A549 (cell line): ENCODE measurements around the gene SLF2. TPM values are rescaled to one million over a fixed set of nuclear protein-coding genes. Genes with fewer than 3 reads are reported as not detected.

Source experiments
- ATAC-seq, 2 experiments: fragments of 200-7000 bp in 1 of 2; fragments of >200 bp in 1 of 2; cut with Nextera tagmentation in 1 of 2; cut with Tn5 transposase in 1 of 2; 3 replicates each; pipeline versions ENCODE4 v1.8.0 to v1.9.1; 2018 to 2020; ENCODE audit warnings: mild to moderate bottlenecking in 1 of 2, moderate library complexity in 1 of 2
- CTCF ChIA-PET: fragments of 300-600 bp; sonication (Branson Sonifier 250); formaldehyde crosslinking; extraction: SDS; loops from one replicate; lab custom pipeline; 2021; ENCODE audit warnings: antibody characterized with exemption, inconsistent platforms; lab: Yijun Ruan, JAX
- POLR2A ChIA-PET: fragments of 350-600 bp; formaldehyde crosslinking; extraction: SDS; loops from one replicate; lab custom pipeline; 2021; ENCODE audit warnings: antibody characterized with exemption, inconsistent platforms; lab: Yijun Ruan, JAX
- DNase-seq, 2 experiments: peaks; one replicate each; pipeline versions ENCODE4 v3.0.0 to v3.0.0-alpha.2; 2011 to 2016; ENCODE audit warnings: low read depth in 1 of 2, low spot score in 1 of 2
- FAIRE-seq: peaks from 2 replicates; lab custom pipeline; 2011; peaks lifted over from hg19 to GRCh38; lab: Jason Lieb, UNC
- H3K27ac ChIP-seq, 2 experiments: fragments of >200 bp; sonication (Bioruptor Twin); formaldehyde crosslinking; 3 replicates each; pipeline ENCODE4 v1.5.1; 2016 to 2017
- H3K4me1 ChIP-seq: fragments of >200 bp; sonication (Bioruptor Twin); formaldehyde crosslinking; 3 replicates; pipeline ENCODE4 v1.6.1; 2016
- H3K4me2 ChIP-seq: fragments of >200 bp; sonication (Bioruptor Twin); formaldehyde crosslinking; 3 replicates; pipeline ENCODE4 v1.6.1; 2016
- H3K4me3 ChIP-seq: fragments of >200 bp; sonication (Bioruptor Twin); formaldehyde crosslinking; 3 replicates; pipeline ENCODE4 v1.5.1; 2016
- H3K9me3 ChIP-seq: fragments of >200 bp; sonication (Bioruptor Twin); formaldehyde crosslinking; 3 replicates; pipeline ENCODE4 v1.6.1; 2016
- BHLHE40 ChIP-seq: IDR thresholded peaks from 2 replicates; pipeline ENCODE4 v1.6.1; 2012; ENCODE audit warnings: low read depth, low read length, inconsistent platforms
- CBX8 ChIP-seq: fragments of 200-600 bp; sonication (generic); IDR thresholded peaks from 2 replicates; pipeline ENCODE4 v1.6.1; 2016
- CEBPB ChIP-seq, 2 experiments: fragments of >200 bp in 1 of 2; sonication (Bioruptor Twin) in 1 of 2; formaldehyde crosslinking in 1 of 2; IDR thresholded peaks; 2 replicates each; pipeline ENCODE4 v1.6.1; 2012 to 2016
- CHD2 ChIP-seq: fragments of 150-350 bp; IDR thresholded peaks from 2 replicates; pipeline ENCODE4 v1.6.1; 2014; ENCODE audit warnings: low read length; ENCODE audit not compliant: partially characterized antibody
- CHD4 ChIP-seq: fragments of 200-600 bp; sonication (generic); IDR thresholded peaks from 2 replicates; pipeline ENCODE4 v1.6.1; 2016; ENCODE audit warnings: antibody characterized with exemption, mild to moderate bottlenecking, borderline replicate concordance
- EHMT2 ChIP-seq: fragments of 200-600 bp; sonication (generic); IDR thresholded peaks from 2 replicates; pipeline ENCODE4 v1.6.1; 2016; ENCODE audit warnings: antibody characterized with exemption, low read depth, mild to moderate bottlenecking, moderate library complexity
- FOSL2 ChIP-seq, 2 experiments: fragments of 450-650 bp in 1 of 2; fragments of >200 bp in 1 of 2; sonication (Bioruptor Twin) in 1 of 2; formaldehyde crosslinking; IDR thresholded peaks; 2 replicates each; pipeline versions ENCODE4 v1.5.0 to v1.6.1; 2016 to 2020; ENCODE audit warnings: mild to moderate bottlenecking in 1 of 2, moderate library complexity in 1 of 2
- HDAC2 ChIP-seq: fragments of 200-600 bp; sonication (generic); IDR thresholded peaks from 2 replicates; pipeline ENCODE4 v1.6.1; 2016
- HEYL ChIP-seq: fragments of 250-450 bp; sonication (Bioruptor Pico); IDR thresholded peaks from 2 replicates; pipeline ENCODE4 v1.8.0; 2021; ENCODE audit warnings: mild to moderate bottlenecking, moderate library complexity
- HOXB5 ChIP-seq: fragments of 250-450 bp; sonication (Bioruptor Pico); IDR thresholded peaks from 2 replicates; pipeline ENCODE4 v1.5.0; 2020; ENCODE audit warnings: mild to moderate bottlenecking, moderate library complexity
- JUN ChIP-seq, 2 experiments: fragments of >200 bp; sonication (Bioruptor Twin); formaldehyde crosslinking; IDR thresholded peaks; 2 replicates in 1 of 2; 3 replicates in 1 of 2; pipeline ENCODE4 v1.6.1; 2016 to 2017
- KDM5A ChIP-seq: fragments of 200-600 bp; sonication (generic); IDR thresholded peaks from 2 replicates; pipeline ENCODE4 v1.6.1; 2016; ENCODE audit warnings: antibody characterized with exemption, mild to moderate bottlenecking
- MAFK ChIP-seq: fragments of 450-650 bp; IDR thresholded peaks from 2 replicates; pipeline ENCODE4 v1.6.1; 2014; ENCODE audit not compliant: partially characterized antibody
- MYC ChIP-seq: IDR thresholded peaks from 2 replicates; pipeline ENCODE4 v1.6.1; 2012; ENCODE audit warnings: mild to moderate bottlenecking, inconsistent platforms, low read length, improper control_type of control experiment, borderline replicate concordance
- NFE2L2 ChIP-seq: fragments of 150-350 bp; conservative IDR thresholded peaks from 2 replicates; pipeline ENCODE4 v1.6.1; 2014; ENCODE audit warnings: low read length
- PHF8 ChIP-seq: fragments of 200-600 bp; sonication (generic); IDR thresholded peaks from 2 replicates; pipeline ENCODE4 v1.6.1; 2016; ENCODE audit warnings: low read depth, mild to moderate bottlenecking, antibody characterized with exemption, moderate library complexity, borderline replicate concordance
- RARB ChIP-seq: fragments of 250-450 bp; sonication (Bioruptor Pico); IDR thresholded peaks from 2 replicates; pipeline ENCODE4 v1.8.0; 2021; ENCODE audit warnings: mild to moderate bottlenecking, moderate library complexity
- RCOR1 ChIP-seq: fragments of 150-350 bp; IDR thresholded peaks from 2 replicates; pipeline ENCODE4 v1.6.1; 2014; ENCODE audit warnings: antibody characterized with exemption, low read length, low read depth
- TFCP2L1 ChIP-seq: fragments of 250-450 bp; sonication (Bioruptor Pico); IDR thresholded peaks from 2 replicates; pipeline ENCODE4 v1.5.0; 2021; ENCODE audit warnings: mild to moderate bottlenecking
- ZC3H11A ChIP-seq: fragments of 450-650 bp; IDR thresholded peaks from 2 replicates; pipeline ENCODE4 v1.6.1; 2014; ENCODE audit warnings: antibody characterized with exemption, mild to moderate bottlenecking
- ZFP36 ChIP-seq: fragments of 450-650 bp; IDR thresholded peaks from 2 replicates; pipeline ENCODE4 v1.6.1; 2014; ENCODE audit warnings: borderline replicate concordance; ENCODE audit not compliant: partially characterized antibody
- ZSCAN20 ChIP-seq: fragments of 250-450 bp; sonication (Bioruptor Pico); IDR thresholded peaks from 2 replicates; pipeline ENCODE4 v1.8.0; 2022; ENCODE audit warnings: mild to moderate bottlenecking, moderate library complexity
- WGBS: methylation state at CpG from one replicate; pipeline ENCODE4 v1.1.6; 2017; ENCODE audit errors: missing lambda C conversion rate; 5-methylcytosine and 5-hydroxymethylcytosine counted together
- polyA plus RNA-seq, 4 experiments: library from polyadenylated mRNA; depleted of rRNA in 3 of 4; stranded (reverse); fragments of >200 nt; fragmentation: RNase III in 1 of 4; extraction: RNeasy Plus Mini Kit Qiagen cat#74134 plus additional on column Dnase treatment in 1 of 4; gene quantifications; 2 replicates in 3 of 4; 3 replicates in 1 of 4; pipeline ENCODE4 v1.2.3, GENCODE V29; 2011 to 2017
- TF ChIP-seq, protein P1 (sequence below): IDR thresholded peaks from 2 replicates; pipeline ENCODE4 v1.6.1; 2012
- TF ChIP-seq, protein P2 (sequence below): fragments of 200-600 bp; sonication (generic); IDR thresholded peaks from 2 replicates; pipeline ENCODE4 v1.6.1; 2016; ENCODE audit warnings: antibody characterized with exemption, mild to moderate bottlenecking, moderate library complexity
- TF ChIP-seq, protein P3 (sequence below): fragments of 450-650 bp; IDR thresholded peaks from 2 replicates; pipeline ENCODE4 v1.6.1; 2014; ENCODE audit warnings: antibody characterized with exemption

The SLF2 gene
- polyA plus RNA-seq, 2 of the 4 experiments (the other 2 are of a cell fraction): 13.0 to 16.6 TPM

DNA sequence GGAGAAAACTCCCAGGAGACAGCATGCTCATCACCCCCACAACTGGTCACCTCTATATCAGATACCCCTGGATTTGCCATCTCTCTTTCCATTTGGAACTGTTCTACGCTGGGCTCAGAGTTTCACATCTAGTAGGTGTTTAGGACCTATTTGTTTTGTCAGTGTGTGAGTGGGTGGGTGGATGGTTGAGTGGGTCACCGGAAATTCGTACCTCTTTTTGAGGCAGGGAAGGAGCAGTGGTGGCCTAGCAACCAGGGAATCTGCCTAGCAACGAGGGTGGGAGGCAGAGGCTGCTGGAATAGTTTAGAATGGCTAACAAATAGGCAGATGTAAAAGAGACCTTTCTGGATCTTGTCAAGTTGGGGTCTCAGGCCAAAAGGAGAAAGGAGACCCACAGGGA lies 23.2 kb upstream of the SLF2 start:
- peaks cover 19% of the 10 kb centered on the region for H3K4me1 ChIP-seq
- peak overlapping the region; percentile 70 to 85; a peak in 4 of 6 replicates for H3K27ac ChIP-seq
- no peaks in the 10 kb centered on the region for H3K9me3 ChIP-seq
- H3K4me2 ChIP-seq: no peak overlapping the region
- TF ChIP-seq, protein P1, sequence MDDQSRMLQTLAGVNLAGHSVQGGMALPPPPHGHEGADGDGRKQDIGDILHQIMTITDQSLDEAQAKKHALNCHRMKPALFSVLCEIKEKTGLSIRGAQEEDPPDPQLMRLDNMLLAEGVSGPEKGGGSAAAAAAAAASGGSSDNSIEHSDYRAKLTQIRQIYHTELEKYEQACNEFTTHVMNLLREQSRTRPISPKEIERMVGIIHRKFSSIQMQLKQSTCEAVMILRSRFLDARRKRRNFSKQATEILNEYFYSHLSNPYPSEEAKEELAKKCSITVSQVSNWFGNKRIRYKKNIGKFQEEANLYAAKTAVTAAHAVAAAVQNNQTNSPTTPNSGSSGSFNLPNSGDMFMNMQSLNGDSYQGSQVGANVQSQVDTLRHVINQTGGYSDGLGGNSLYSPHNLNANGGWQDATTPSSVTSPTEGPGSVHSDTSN: no peak
- TF ChIP-seq CBX8 (no peak), CEBPB (IDR thresholded peaks at IDR 0.05) (no peak), KDM5A (no peak), HDAC2 (no peak), NFE2L2 (no peak), BHLHE40 (no peak), ZFP36 (no peak), RARB (no peak), HOXB5 (no peak), PHF8 (no peak), HEYL (no peak), ZC3H11A (no peak), MAFK (no peak), EHMT2 (no peak), CHD4 (no peak), ZSCAN20 (no peak), RCOR1 (no peak)
- TF ChIP-seq, protein P2, sequence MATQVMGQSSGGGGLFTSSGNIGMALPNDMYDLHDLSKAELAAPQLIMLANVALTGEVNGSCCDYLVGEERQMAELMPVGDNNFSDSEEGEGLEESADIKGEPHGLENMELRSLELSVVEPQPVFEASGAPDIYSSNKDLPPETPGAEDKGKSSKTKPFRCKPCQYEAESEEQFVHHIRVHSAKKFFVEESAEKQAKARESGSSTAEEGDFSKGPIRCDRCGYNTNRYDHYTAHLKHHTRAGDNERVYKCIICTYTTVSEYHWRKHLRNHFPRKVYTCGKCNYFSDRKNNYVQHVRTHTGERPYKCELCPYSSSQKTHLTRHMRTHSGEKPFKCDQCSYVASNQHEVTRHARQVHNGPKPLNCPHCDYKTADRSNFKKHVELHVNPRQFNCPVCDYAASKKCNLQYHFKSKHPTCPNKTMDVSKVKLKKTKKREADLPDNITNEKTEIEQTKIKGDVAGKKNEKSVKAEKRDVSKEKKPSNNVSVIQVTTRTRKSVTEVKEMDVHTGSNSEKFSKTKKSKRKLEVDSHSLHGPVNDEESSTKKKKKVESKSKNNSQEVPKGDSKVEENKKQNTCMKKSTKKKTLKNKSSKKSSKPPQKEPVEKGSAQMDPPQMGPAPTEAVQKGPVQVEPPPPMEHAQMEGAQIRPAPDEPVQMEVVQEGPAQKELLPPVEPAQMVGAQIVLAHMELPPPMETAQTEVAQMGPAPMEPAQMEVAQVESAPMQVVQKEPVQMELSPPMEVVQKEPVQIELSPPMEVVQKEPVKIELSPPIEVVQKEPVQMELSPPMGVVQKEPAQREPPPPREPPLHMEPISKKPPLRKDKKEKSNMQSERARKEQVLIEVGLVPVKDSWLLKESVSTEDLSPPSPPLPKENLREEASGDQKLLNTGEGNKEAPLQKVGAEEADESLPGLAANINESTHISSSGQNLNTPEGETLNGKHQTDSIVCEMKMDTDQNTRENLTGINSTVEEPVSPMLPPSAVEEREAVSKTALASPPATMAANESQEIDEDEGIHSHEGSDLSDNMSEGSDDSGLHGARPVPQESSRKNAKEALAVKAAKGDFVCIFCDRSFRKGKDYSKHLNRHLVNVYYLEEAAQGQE: no peak
- no peak overlapping the region for H3K4me3 ChIP-seq
- CTCF ChIA-PET: interaction anchor here (1.2 to 4.8 kb wide), 4 partner anchors 11 to 354 kb away, joined by 4 to 48 read pairs (median 8); partner anchors contain the start of gene HIF1AN
- POLR2A ChIA-PET: no interaction called here
- DNase-seq: no peak
- ATAC-seq: no peak
- no peak for FAIRE-seq
- 69% methylated on average over 4 of the region's 4 CpGs for WGBS

DNA sequence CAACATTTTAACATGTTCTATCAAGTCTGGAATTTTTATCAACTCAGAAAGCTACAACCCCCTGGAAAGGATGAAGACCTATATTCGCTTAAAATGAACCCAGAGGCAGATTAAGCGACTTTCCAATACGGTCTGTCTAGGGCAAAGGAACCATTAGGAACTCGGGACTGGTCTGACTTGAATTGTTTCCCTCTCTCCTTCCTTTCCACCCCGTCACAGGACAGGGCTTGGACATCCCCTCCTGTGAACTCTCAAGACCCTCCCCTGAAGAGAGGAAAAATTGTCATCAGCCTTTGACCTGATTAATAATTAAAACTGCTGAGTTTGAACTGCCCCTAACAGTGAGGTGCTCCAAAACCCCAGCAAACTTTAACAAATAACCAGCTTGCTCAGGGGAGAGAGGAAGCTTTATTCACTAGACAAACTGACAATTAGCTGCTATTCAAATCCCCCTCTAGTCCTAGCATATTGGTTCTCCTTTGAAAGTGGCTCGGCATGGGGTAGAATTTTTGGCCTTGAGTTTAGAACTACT lies 22.6 kb upstream of the SLF2 start:
- Histone ChIP-seq H3K4me1 (peaks cover 24% of the 10 kb centered on the region), H3K9me3 (no peaks in the 10 kb centered on the region), H3K4me3 (no peak overlapping the region)
- FAIRE-seq: no peak
- CTCF ChIA-PET: interaction anchor here (0.9 to 4.8 kb wide), 2 partner anchors 12 to 328 kb away, joined by 3 to 48 read pairs; no protein-coding TSS in a partner anchor
- POLR2A ChIA-PET: no interaction called here
- 68% methylated on average over 6 of the region's 6 CpGs for WGBS
- TF ChIP-seq MYC: no peak
- no peak for TF ChIP-seq JUN (IDR thresholded peaks at IDR 0.05)
- TF ChIP-seq FOSL2 (IDR thresholded peaks at IDR 0.05): no peak
- TF ChIP-seq FOSL2 (CRISPR knock-in tag; IDR thresholded peaks at IDR 0.05): no peak
- no peak for TF ChIP-seq CBX8
- TF ChIP-seq ZC3H11A: no peak
- TF ChIP-seq, protein P2: no peak
- TF ChIP-seq TFCP2L1 (CRISPR knock-in tag): no peak
- no peak for TF ChIP-seq CHD2
- TF ChIP-seq, protein P3, sequence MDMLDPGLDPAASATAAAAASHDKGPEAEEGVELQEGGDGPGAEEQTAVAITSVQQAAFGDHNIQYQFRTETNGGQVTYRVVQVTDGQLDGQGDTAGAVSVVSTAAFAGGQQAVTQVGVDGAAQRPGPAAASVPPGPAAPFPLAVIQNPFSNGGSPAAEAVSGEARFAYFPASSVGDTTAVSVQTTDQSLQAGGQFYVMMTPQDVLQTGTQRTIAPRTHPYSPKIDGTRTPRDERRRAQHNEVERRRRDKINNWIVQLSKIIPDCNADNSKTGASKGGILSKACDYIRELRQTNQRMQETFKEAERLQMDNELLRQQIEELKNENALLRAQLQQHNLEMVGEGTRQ: no peak
- TF ChIP-seq, all 56 proteins: peak for 0
- H3K4me2 ChIP-seq: peak overlapping the region; percentile 65
- ATAC-seq (peak in 1 of 2 experiments; percentile 19; a peak in 3 of 6 replicates), DNase-seq (no peak)
- H3K27ac ChIP-seq: peak overlapping the region; percentile 70 to 85
